ENCODE measurements around the gene REEP6.

REEP6 gene

DNA sequence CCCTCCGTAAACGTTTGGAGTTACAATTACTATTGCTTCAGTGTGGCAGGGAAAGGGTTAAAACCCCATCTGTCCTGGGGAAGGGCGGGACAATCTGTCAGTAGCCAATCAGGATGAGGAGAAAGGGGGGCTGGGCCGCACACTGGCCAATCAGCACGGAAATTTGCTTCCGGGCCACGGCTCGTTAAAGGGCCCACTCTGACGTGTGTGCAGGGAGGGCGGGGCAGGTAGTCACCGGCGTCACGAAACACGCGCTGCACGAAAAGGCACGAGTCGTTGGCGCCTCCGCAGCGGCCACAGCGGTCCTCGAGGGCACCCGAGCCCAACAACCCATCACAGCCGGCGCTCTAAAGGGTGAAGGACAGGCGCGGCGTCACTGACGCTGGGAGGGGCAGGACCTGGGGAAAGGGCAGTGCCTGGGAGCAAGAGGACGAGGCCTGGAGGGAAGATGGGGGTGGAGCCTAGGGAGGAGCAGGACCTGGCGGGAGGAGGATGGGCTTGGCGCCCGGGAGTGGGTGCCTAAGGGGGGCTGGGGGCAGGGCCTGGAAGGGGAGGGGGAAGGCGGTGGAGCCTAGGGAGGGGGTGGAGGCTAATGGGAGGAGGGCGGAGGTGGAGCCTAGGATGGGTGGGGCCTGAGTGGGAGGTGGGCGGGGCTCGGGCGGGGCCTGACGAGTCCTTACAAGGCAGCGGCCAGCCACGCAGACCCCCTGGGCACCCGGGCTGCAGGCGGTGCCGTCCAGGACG, 17.0 kb downstream of the REEP6 start:
- H3K36me3 ChIP-seq (ENCODE audit: control insufficient read depth in 1 of 2, insufficient read depth in 2 of 2, low read depth in 1 of 2, low read length in 2 of 2), result peaks cover 0 to 15% of the 10 kb centered on the region in 2 experiments
- peak overlapping the region; percentile 49 for H3K4me2 ChIP-seq (ENCODE audit: low read length, poor library complexity, severe bottlenecking)
- peak overlapping the region in 1 of 2 experiments; percentile 91 for H3K14ac ChIP-seq (ENCODE audit: low read length in 2 of 2)
- peak overlapping the region; percentile 8 for H4K91ac ChIP-seq (ENCODE audit: low read length)
- H3K9me3 ChIP-seq (ENCODE audit: control insufficient read depth, low read length), result no peaks in the 10 kb centered on the region
- H3K4me3 ChIP-seq (ENCODE audit: insufficient read depth in 1 of 2, low read depth in 1 of 2, low read length in 2 of 2), result peak overlapping the region; percentile 53 to 72
- peak overlapping the region in 1 of 2 experiments; percentile 83 for H3K23ac ChIP-seq (ENCODE audit: low read length in 2 of 2)
- peak overlapping the region in 1 of 2 experiments; percentile 81 for H3K4ac ChIP-seq (ENCODE audit: low read depth in 1 of 2, low read length in 2 of 2)
- H3K4me1 ChIP-seq (ENCODE audit: control insufficient read depth, insufficient read depth, low read depth, low read length), result peaks cover 31% of the 10 kb centered on the region
- no peak overlapping the region for H2BK5ac ChIP-seq (ENCODE audit: low read depth, low read length, poor library complexity, severe bottlenecking)
- H2AFZ ChIP-seq (ENCODE audit: low read depth, low read length), result peak overlapping the region; percentile 91
- peak overlapping the region in 1 of 2 experiments; percentile 82 for H2BK12ac ChIP-seq (ENCODE audit: low read length in 2 of 2)
- peak overlapping the region; percentile 13 for H3K27ac ChIP-seq (ENCODE audit: low read length, poor library complexity, severe bottlenecking)
- H3K27me3 ChIP-seq (ENCODE audit: control insufficient read depth in 1 of 2, insufficient read depth in 1 of 2, low read length in 2 of 2), result peaks cover 13 to 49% of the 10 kb centered on the region in 2 experiments
- H3K9ac ChIP-seq (ENCODE audit: low read length), result peak overlapping the region; percentile 78
- H2AK5ac ChIP-seq (ENCODE audit: low read length, severe bottlenecking), result no peak overlapping the region
- peak; percentile 98 for DNase-seq
- peak overlapping the region; percentile 6 to 96 for H3K18ac ChIP-seq (ENCODE audit: low read depth in 1 of 2, low read length in 2 of 2)
- H3K79me1 ChIP-seq (replicated peaks; ENCODE audit: low read length, poor library complexity, severe bottlenecking), result peaks cover 8% of the 10 kb centered on the region
- H4K8ac ChIP-seq (ENCODE audit: low read length), result peak overlapping the region; percentile 79
- WGBS, result 1% methylated on average over 44 of the region's 46 CpGs
- no peak overlapping the region for H2BK15ac ChIP-seq (ENCODE audit: low read depth, poor library complexity, severe bottlenecking)
- peak overlapping the region; percentile 45 for H2BK120ac ChIP-seq (ENCODE audit: low read depth, low read length)

DNA sequence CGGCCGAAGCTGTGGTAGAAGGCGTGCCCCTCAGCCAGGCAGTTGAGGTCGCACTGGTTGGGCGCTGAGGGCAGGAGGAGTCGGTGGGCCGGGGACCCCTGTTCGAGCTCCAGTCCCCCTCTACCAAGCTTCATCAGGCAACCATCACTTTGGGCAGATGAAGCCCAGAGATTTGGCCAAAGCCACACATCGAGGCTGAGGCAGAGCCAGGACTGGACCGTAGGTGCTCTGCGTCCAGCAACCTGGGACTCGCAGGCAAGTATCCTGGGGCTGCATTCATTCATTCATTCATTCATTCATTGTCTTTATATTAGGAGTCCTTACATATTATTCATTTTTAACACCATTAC, 17.5 kb downstream of the REEP6 start:
- Histone ChIP-seq H3K18ac (ENCODE audit: low read depth in 1 of 2, low read length in 2 of 2) (peak overlapping the region in 1 of 2 experiments; percentile 89), H3K4me2 (ENCODE audit: low read length, poor library complexity, severe bottlenecking) (peak overlapping the region; percentile 29), H3K4me3 (ENCODE audit: insufficient read depth in 1 of 2, low read depth in 1 of 2, low read length in 2 of 2) (peak overlapping the region; percentile 16 to 61), H3K23ac (ENCODE audit: low read length in 2 of 2) (peak overlapping the region in 1 of 2 experiments; percentile 61), H3K14ac (ENCODE audit: low read length in 2 of 2) (no peak overlapping the region), H3K79me1 (replicated peaks; ENCODE audit: low read length, poor library complexity, severe bottlenecking) (peaks cover 8% of the 10 kb centered on the region), H3K4ac (ENCODE audit: low read depth in 1 of 2, low read length in 2 of 2) (peak overlapping the region in 1 of 2 experiments; percentile 29), H2BK12ac (ENCODE audit: low read length in 2 of 2) (peak overlapping the region in 1 of 2 experiments; percentile 13), H2AK5ac (ENCODE audit: low read length, severe bottlenecking) (no peak overlapping the region), H3K4me1 (ENCODE audit: control insufficient read depth, insufficient read depth, low read depth, low read length) (peaks cover 28% of the 10 kb centered on the region), H4K91ac (ENCODE audit: low read length) (no peak overlapping the region), H3K9ac (ENCODE audit: low read length) (no peak overlapping the region), H3K9me3 (ENCODE audit: control insufficient read depth, low read length) (no peaks in the 10 kb centered on the region), H2BK5ac (ENCODE audit: low read depth, low read length, poor library complexity, severe bottlenecking) (no peak overlapping the region), H2BK120ac (ENCODE audit: low read depth, low read length) (no peak overlapping the region), H3K36me3 (ENCODE audit: control insufficient read depth in 1 of 2, insufficient read depth in 2 of 2, low read depth in 1 of 2, low read length in 2 of 2) (peaks cover 0 to 15% of the 10 kb centered on the region in 2 experiments), H3K27me3 (ENCODE audit: control insufficient read depth in 1 of 2, insufficient read depth in 1 of 2, low read length in 2 of 2) (peaks cover 9 to 44% of the 10 kb centered on the region in 2 experiments), H4K8ac (ENCODE audit: low read length) (peak overlapping the region; percentile 8), H2AFZ (ENCODE audit: low read depth, low read length) (no peak overlapping the region), H2BK15ac (ENCODE audit: low read depth, poor library complexity, severe bottlenecking) (no peak overlapping the region), H3K27ac (ENCODE audit: low read length, poor library complexity, severe bottlenecking) (no peak overlapping the region)
- WGBS, result 47% methylated on average over 10 of the region's 12 CpGs
- DNase-seq, result no peak

DNA sequence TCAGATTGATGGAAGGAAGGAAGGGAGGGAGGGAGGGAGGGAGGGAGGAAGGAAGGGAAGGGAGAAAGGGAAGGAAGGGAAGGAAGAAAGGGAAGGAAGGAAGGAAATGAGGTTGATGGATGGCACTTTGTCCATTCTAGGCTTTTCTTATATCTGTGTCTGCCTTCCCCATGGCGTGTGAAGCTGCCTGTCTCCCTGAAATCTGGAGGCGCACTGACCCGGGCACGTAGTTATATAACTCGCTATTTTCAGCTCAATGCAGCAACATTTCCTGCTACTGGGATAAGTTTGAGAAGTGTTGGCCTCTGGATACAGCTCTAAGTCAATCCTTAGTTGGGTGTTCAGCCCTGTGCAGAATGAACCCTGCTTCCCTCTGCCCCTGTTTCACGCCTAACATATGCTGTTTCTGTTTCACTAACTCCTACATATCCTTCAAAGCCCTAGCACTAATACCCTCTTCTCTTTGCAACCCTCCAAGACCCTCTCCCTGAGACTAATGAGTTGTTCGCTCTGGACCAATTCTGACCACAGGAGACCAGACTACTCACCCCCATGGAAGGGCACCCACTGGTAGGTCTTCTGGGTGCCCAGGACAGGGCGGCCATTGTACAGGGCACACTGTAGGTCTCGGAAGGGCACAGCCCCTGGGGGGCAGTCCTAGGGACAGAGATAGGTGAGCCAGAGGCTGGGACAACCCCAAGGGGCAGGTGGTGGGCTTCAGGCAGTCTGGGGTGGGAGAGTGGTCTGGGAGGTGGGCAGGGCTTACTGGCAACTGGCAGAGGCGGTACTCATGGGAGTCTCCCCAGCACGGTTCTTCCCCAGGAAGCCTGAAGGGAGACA, 18.8 kb downstream of the REEP6 start:
- Histone ChIP-seq H3K9me3 (ENCODE audit: control insufficient read depth, low read length) (no peaks in the 10 kb centered on the region), H3K9ac (ENCODE audit: low read length) (no peak overlapping the region), H3K79me1 (replicated peaks; ENCODE audit: low read length, poor library complexity, severe bottlenecking) (peaks cover 8% of the 10 kb centered on the region), H3K4ac (ENCODE audit: low read depth in 1 of 2, low read length in 2 of 2) (no peak overlapping the region), H2AFZ (ENCODE audit: low read depth, low read length) (no peak overlapping the region), H3K4me2 (ENCODE audit: low read length, poor library complexity, severe bottlenecking) (no peak overlapping the region), H4K8ac (ENCODE audit: low read length) (no peak overlapping the region), H2BK12ac (ENCODE audit: low read length in 2 of 2) (peak overlapping the region in 1 of 2 experiments; percentile 38), H3K27ac (ENCODE audit: low read length, poor library complexity, severe bottlenecking) (no peak overlapping the region), H3K4me1 (ENCODE audit: control insufficient read depth, insufficient read depth, low read depth, low read length) (peaks cover 33% of the 10 kb centered on the region), H2AK5ac (ENCODE audit: low read length, severe bottlenecking) (no peak overlapping the region), H3K18ac (ENCODE audit: low read depth in 1 of 2, low read length in 2 of 2) (no peak overlapping the region), H3K4me3 (ENCODE audit: insufficient read depth in 1 of 2, low read depth in 1 of 2, low read length in 2 of 2) (no peak overlapping the region), H4K91ac (ENCODE audit: low read length) (no peak overlapping the region), H3K23ac (ENCODE audit: low read length in 2 of 2) (no peak overlapping the region), H3K36me3 (ENCODE audit: control insufficient read depth in 1 of 2, insufficient read depth in 2 of 2, low read depth in 1 of 2, low read length in 2 of 2) (peaks cover 0 to 15% of the 10 kb centered on the region in 2 experiments), H3K14ac (ENCODE audit: low read length in 2 of 2) (no peak overlapping the region), H3K27me3 (ENCODE audit: control insufficient read depth in 1 of 2, insufficient read depth in 1 of 2, low read length in 2 of 2) (peaks cover 0 to 42% of the 10 kb centered on the region in 2 experiments), H2BK5ac (ENCODE audit: low read depth, low read length, poor library complexity, severe bottlenecking) (no peak overlapping the region), H2BK15ac (ENCODE audit: low read depth, poor library complexity, severe bottlenecking) (no peak overlapping the region), H2BK120ac (ENCODE audit: low read depth, low read length) (no peak overlapping the region)
- WGBS, result 79% methylated on average over 11 of the region's 11 CpGs
- DNase-seq, result no peak

DNA sequence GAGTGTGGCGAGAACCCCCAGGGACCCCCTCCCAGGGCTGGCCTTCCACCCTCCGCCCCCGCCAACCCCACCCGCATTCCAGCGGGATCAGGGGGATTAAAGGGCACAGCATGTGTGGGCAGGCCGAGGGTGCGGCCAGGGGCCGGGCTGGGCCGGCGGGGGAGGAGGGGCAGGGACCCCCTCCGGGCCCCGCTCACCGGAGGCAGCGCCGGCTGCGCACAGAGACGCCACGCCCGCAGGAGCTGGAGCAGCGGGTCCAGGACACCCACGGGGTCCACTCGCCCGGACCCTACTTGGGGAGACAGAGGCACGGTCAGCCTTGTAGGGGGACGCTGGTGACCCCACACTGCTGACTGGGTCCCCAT, 19.4 kb downstream of the REEP6 start:
- no peak for DNase-seq
- Histone ChIP-seq H2BK120ac (ENCODE audit: low read depth, low read length) (no peak overlapping the region), H2BK15ac (ENCODE audit: low read depth, poor library complexity, severe bottlenecking) (no peak overlapping the region)

More for the DNA sequence above, 19.4 kb downstream of the REEP6 start:
- H4K8ac ChIP-seq (ENCODE audit: low read length), result no peak overlapping the region
- no peak overlapping the region for H3K4me3 ChIP-seq (ENCODE audit: insufficient read depth in 1 of 2, low read depth in 1 of 2, low read length in 2 of 2)
- peaks cover 8% of the 10 kb centered on the region for H3K79me1 ChIP-seq (replicated peaks; ENCODE audit: low read length, poor library complexity, severe bottlenecking)
- H3K27me3 ChIP-seq (ENCODE audit: control insufficient read depth in 1 of 2, insufficient read depth in 1 of 2, low read length in 2 of 2), result peaks cover 0 to 42% of the 10 kb centered on the region in 2 experiments
- no peak overlapping the region for H3K4me2 ChIP-seq (ENCODE audit: low read length, poor library complexity, severe bottlenecking)
- H3K4me1 ChIP-seq (ENCODE audit: control insufficient read depth, insufficient read depth, low read depth, low read length), result peaks cover 33% of the 10 kb centered on the region
- 53% methylated on average over 24 of the region's 25 CpGs for WGBS
- no peak overlapping the region for H3K4ac ChIP-seq (ENCODE audit: low read depth in 1 of 2, low read length in 2 of 2)
- H3K27ac ChIP-seq (ENCODE audit: low read length, poor library complexity, severe bottlenecking), result no peak overlapping the region
- no peak overlapping the region for H3K23ac ChIP-seq (ENCODE audit: low read length in 2 of 2)
- H2AK5ac ChIP-seq (ENCODE audit: low read length, severe bottlenecking), result no peak overlapping the region
- no peak overlapping the region for H2BK12ac ChIP-seq (ENCODE audit: low read length in 2 of 2)
- H3K14ac ChIP-seq (ENCODE audit: low read length in 2 of 2), result no peak overlapping the region
- no peaks in the 10 kb centered on the region for H3K9me3 ChIP-seq (ENCODE audit: control insufficient read depth, low read length)
- H4K91ac ChIP-seq (ENCODE audit: low read length), result peak overlapping the region; percentile 57
- no peak overlapping the region for H3K9ac ChIP-seq (ENCODE audit: low read length)
- H3K18ac ChIP-seq (ENCODE audit: low read depth in 1 of 2, low read length in 2 of 2), result no peak overlapping the region
- H3K36me3 ChIP-seq (ENCODE audit: control insufficient read depth in 1 of 2, insufficient read depth in 2 of 2, low read depth in 1 of 2, low read length in 2 of 2), result peaks cover 0 to 15% of the 10 kb centered on the region in 2 experiments
- H2BK5ac ChIP-seq (ENCODE audit: low read depth, low read length, poor library complexity, severe bottlenecking), result no peak overlapping the region
- H2AFZ ChIP-seq (ENCODE audit: low read depth, low read length), result no peak overlapping the region
